Ammon's horn (tissue), 1 donor: ENCODE data around the gene OLFML2A.
A peak's percentile ranks its signal among the peaks of the same experiment; 100 is the strongest.
"Not testable (repeated sequence)": the region's sequence is repeated elsewhere in the genome, so short reads cannot be mapped to it uniquely, and the experiment has no call there.

Experiments
- DNase-seq: peaks from one replicate; pipeline ENCODE4 v3.0.0-alpha.2; 2016; ENCODE audit warnings: low spot score

OLFML2A gene

GRCh38 chr9:124828489-124829333 lies 51.8 kb downstream of the OLFML2A start:
- DNase-seq = no peak

- DNase-seq = no peak
Observed at GRCh38 chr9:124829334-124829669, 52.4 kb downstream of the OLFML2A start.

GRCh38 chr9:124830593-124830992 lies 53.7 kb downstream of the OLFML2A start:
- no peak for DNase-seq

GRCh38 chr9:124831642-124832364 lies 54.9 kb downstream of the OLFML2A start:
- DNase-seq = no peak

- DNase-seq = no peak
Observed at GRCh38 chr9:124834591-124834990, 57.7 kb downstream of the OLFML2A start.

GRCh38 chr9:124835026-124835557 lies 58.2 kb downstream of the OLFML2A start:
- DNase-seq = no peak

- not testable (repeated sequence) for DNase-seq
Observed at GRCh38 chr9:124838132-124838531, 61.2 kb downstream of the OLFML2A start.

- not testable (repeated sequence) for DNase-seq
Observed at GRCh38 chr9:124838567-124839275, 61.8 kb downstream of the OLFML2A start.

GRCh38 chr9:124839612-124840299 lies 62.8 kb downstream of the OLFML2A start:
- no peak for DNase-seq

- no peak for DNase-seq
Observed at GRCh38 chr9:124840300-124840833, 63.4 kb downstream of the OLFML2A start.

GRCh38 chr9:124841075-124841821 lies 64.3 kb downstream of the OLFML2A start:
- no peak for DNase-seq

- no peak for DNase-seq
Observed at GRCh38 chr9:124843456-124844034, 66.6 kb downstream of the OLFML2A start.

GRCh38 chr9:124844291-124844690 lies 67.4 kb downstream of the OLFML2A start:
- DNase-seq = no peak

- DNase-seq = not testable (repeated sequence)
Observed at GRCh38 chr9:124846467-124846866, 69.5 kb downstream of the OLFML2A start.

GRCh38 chr9:124846969-124847368 lies 70.0 kb downstream of the OLFML2A start:
- DNase-seq = no peak

GRCh38 chr9:124849801-124850200 lies 72.9 kb downstream of the OLFML2A start:
- DNase-seq = no peak

- no peak for DNase-seq
Observed at GRCh38 chr9:124852121-124852828, 75.3 kb downstream of the OLFML2A start.

- peak; percentile 71 for DNase-seq
Observed at GRCh38 chr9:124852829-124853531, 76.0 kb downstream of the OLFML2A start, which contains the start of gene WDR38. Gene WDR38 (plus strand): TSS chr9:124853460. CDS start chr9:124853532, 72 bp downstream.

GRCh38 chr9:124853605-124854143 lies 76.7 kb downstream of the OLFML2A start:
- no peak for DNase-seq
